ENCODE measurements around the gene C2orf49. TPM values are rescaled to one million over a fixed set of nuclear protein-coding genes. Genes with fewer than 3 reads are reported as not detected.

C2orf49 gene
- total RNA-seq, result 10 to 100 TPM; 19.4 to 20.0 TPM
- 8.4 TPM for polyA plus RNA-seq

DNA sequence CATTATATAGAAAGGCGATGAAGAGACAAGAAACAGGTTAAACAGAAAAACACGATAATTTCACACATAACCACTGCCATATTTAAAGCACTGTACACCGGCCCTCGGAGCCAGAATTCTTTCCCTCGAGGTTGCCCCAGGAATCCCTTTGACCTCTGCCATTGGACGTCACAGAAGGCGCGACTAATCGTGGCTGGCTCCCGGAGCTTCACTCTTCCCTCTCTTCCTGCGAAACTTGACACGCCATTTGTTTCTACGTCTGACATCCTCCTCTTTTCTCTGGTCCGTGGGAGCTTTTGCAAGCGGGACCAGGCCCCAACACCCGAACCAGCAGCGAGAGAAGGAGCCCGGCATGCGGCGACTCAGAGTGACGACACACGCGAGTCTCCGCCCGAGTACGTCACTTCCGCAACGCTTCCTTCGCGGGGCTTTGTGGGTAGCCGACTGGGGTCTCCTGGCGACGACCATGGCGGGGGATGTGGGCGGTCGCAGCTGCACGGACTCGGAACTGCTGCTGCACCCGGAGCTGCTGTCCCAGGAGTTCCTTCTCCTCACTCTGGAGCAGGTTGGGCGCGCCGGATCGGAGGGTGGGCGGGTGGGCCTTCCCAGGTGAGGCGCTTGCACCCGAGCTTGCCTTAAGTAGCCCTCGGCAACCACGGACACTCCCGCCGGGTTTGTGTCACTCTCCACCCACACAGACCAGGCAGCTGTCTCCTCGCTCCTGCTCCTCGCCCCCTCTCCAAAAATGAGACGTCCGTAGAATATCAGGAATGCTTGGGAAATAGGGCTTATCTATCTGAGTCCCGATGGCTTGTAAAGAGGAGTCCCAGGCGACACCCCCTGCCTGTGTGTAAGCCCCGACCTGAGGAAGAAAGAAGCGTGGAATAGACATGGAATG, at the start of gene C2orf49:
C2orf49 (plus strand) TSS at position 419 of the 898 bp plus-strand sequence; CDS start at position 467, 48 bp downstream.
- H3K36me3 ChIP-seq (ENCODE audit: insufficient read depth, low read length), result peaks cover 20% of the 10 kb centered on the region

DNA sequence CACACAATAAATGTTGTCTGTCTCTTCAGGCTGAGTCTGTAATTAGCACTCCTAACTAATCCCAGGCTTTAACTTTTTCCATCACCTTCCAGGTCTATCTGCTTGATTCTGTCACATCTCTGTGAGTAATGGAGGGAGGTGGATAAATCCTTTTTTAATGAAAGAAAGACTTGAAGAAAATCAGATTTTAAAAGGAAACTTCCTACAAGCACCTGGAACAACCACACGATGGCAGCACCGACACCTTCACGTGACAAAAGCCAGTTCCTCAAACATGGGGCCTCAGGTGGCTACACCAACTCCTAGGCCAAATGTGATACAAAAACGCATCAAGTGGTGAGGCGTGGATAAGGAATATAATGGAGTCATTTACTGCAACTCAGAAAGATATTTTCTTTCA, 49.6 kb upstream of the C2orf49 start:
- Histone ChIP-seq H3K4me1 (ENCODE audit: insufficient read depth, low read length) (no peaks in the 10 kb centered on the region), H3K9me3 (ENCODE audit: low read length) (no peaks in the 10 kb centered on the region), H3K27me3 (ENCODE audit: insufficient read depth, low read length, poor library complexity, severe bottlenecking) (no peaks in the 10 kb centered on the region), H3K27ac (ENCODE audit: low read depth, low read length) (no peak overlapping the region), H3K4me3 (ENCODE audit: low read length) (no peak overlapping the region), H3K36me3 (ENCODE audit: insufficient read depth, low read length) (peaks cover 22% of the 10 kb centered on the region)
- H3K36me3 Mint-ChIP-seq, result peaks cover 0 to 90% (median 24%) of the 10 kb centered on the region in 3 donors
- H3K27me3 Mint-ChIP-seq, result no peaks in the 10 kb centered on the region
- no peaks in the 10 kb centered on the region for H3K9me3 Mint-ChIP-seq
- ChIA-PET CTCF (interaction anchor here (0.9 kb wide), 1 partner anchor 35 kb away, joined by 3 read pairs; no protein-coding TSS in a partner anchor), POLR2A (no interaction called here)
- peaks cover 0 to 4% (median 2%) of the 10 kb centered on the region in 3 donors for H3K4me1 Mint-ChIP-seq
- no peak for DNase-seq
- peak overlapping the region in 1 of 8 donors; percentile 52 for H3K27ac Mint-ChIP-seq
- no peak overlapping the region for H3K4me3 Mint-ChIP-seq

More for the DNA sequence above, at the start of gene C2orf49:
- H3K27me3 Mint-ChIP-seq, result no peaks in the 10 kb centered on the region
- Histone ChIP-seq H3K9me3 (ENCODE audit: low read length) (no peaks in the 10 kb centered on the region), H3K4me3 (ENCODE audit: low read length) (peak within 1 kb of the TSS; percentile 98), H3K27ac (ENCODE audit: low read depth, low read length) (peak within 1 kb of the TSS; percentile 100), H3K27me3 (ENCODE audit: insufficient read depth, low read length, poor library complexity, severe bottlenecking) (no peaks in the 10 kb centered on the region), H3K4me1 (ENCODE audit: insufficient read depth, low read length) (peaks cover 21% of the 10 kb centered on the region)
- H3K9me3 Mint-ChIP-seq, result no peaks in the 10 kb centered on the region
- H3K4me1 Mint-ChIP-seq, result peaks cover 41 to 49% (median 44%) of the 10 kb centered on the region in 3 donors
- peak within 1 kb of the TSS; percentile 99 to 100 (median 100) for H3K27ac Mint-ChIP-seq
- CTCF ChIA-PET, result no interaction called here
- peaks cover 0 to 39% (median 7%) of the 10 kb centered on the region in 3 donors for H3K36me3 Mint-ChIP-seq
- POLR2A ChIA-PET, result interaction anchor here (2.5 kb wide), 1 partner anchor 8 kb away, joined by 10 read pairs; the partner anchor contains the start of gene TGFBRAP1
- peak; percentile 81 to 93 (median 90) for DNase-seq
- peak within 1 kb of the TSS; percentile 97 to 100 (median 98) for H3K4me3 Mint-ChIP-seq

GRCh38 chr2:105288133-105288532, 49.2 kb upstream of the C2orf49 start:
- H3K9me3 Mint-ChIP-seq, result no peaks in the 10 kb centered on the region
- H3K27me3 Mint-ChIP-seq, result no peaks in the 10 kb centered on the region

GRCh38 chr2:105290981-105291660, 46.2 kb upstream of the C2orf49 start:
- Histone ChIP-seq H3K9me3 (ENCODE audit: low read length) (no peaks in the 10 kb centered on the region), H3K4me3 (ENCODE audit: low read length) (no peak overlapping the region), H3K27ac (ENCODE audit: low read depth, low read length) (no peak overlapping the region), H3K4me1 (ENCODE audit: insufficient read depth, low read length) (no peaks in the 10 kb centered on the region), H3K27me3 (ENCODE audit: insufficient read depth, low read length, poor library complexity, severe bottlenecking) (no peaks in the 10 kb centered on the region), H3K36me3 (ENCODE audit: insufficient read depth, low read length) (peaks cover 26% of the 10 kb centered on the region)
- CTCF ChIA-PET, result no interaction called here
- no peak for DNase-seq
- peaks cover 0 to 5% (median 4%) of the 10 kb centered on the region in 3 donors for H3K4me1 Mint-ChIP-seq
- H3K36me3 Mint-ChIP-seq, result peaks cover 4 to 86% (median 23%) of the 10 kb centered on the region in 3 donors
- no peaks in the 10 kb centered on the region for H3K27me3 Mint-ChIP-seq
- no peak overlapping the region for H3K4me3 Mint-ChIP-seq
- no peaks in the 10 kb centered on the region for H3K9me3 Mint-ChIP-seq
- peak overlapping the region in 1 of 8 donors; percentile 47 for H3K27ac Mint-ChIP-seq
- POLR2A ChIA-PET, result no interaction called here

More at GRCh38 chr2:105288133-105288532, 49.2 kb upstream of the C2orf49 start:
- Histone ChIP-seq H3K27me3 (ENCODE audit: insufficient read depth, low read length, poor library complexity, severe bottlenecking) (no peaks in the 10 kb centered on the region), H3K4me1 (ENCODE audit: insufficient read depth, low read length) (no peaks in the 10 kb centered on the region), H3K9me3 (ENCODE audit: low read length) (no peaks in the 10 kb centered on the region), H3K27ac (ENCODE audit: low read depth, low read length) (no peak overlapping the region), H3K36me3 (ENCODE audit: insufficient read depth, low read length) (peaks cover 22% of the 10 kb centered on the region), H3K4me3 (ENCODE audit: low read length) (no peak overlapping the region)
- H3K4me3 Mint-ChIP-seq, result no peak overlapping the region
- peak overlapping the region in 1 of 8 donors; percentile 16 for H3K27ac Mint-ChIP-seq
- CTCF ChIA-PET, result interaction anchor here (0.9 kb wide), 1 partner anchor 34 kb away, joined by 3 read pairs; no protein-coding TSS in a partner anchor
- DNase-seq, result no peak
- peaks cover 0 to 90% (median 24%) of the 10 kb centered on the region in 3 donors for H3K36me3 Mint-ChIP-seq
- H3K4me1 Mint-ChIP-seq, result peaks cover 0 to 4% (median 2%) of the 10 kb centered on the region in 3 donors
- POLR2A ChIA-PET, result no interaction called here

DNA sequence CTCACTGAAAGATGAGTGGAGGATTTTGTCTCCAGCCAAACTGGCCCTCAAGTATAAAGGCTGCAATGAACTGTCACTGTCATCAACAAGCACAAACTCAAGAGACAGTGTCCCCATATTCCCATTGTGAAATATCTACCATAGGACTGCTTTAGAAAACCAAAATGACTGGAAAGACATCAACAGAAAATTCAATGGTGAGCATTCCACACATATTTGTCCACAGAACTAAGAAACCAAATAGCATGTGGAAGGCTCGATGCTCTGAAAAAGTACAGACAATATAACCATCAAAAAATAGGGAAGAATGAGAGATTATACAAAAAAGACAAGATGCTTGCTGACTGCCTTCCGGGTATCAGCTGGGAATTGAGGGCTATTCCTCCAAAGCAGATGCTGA, 45.4 kb upstream of the C2orf49 start:
- no peaks in the 10 kb centered on the region for H3K27me3 Mint-ChIP-seq
- H3K27me3 ChIP-seq (ENCODE audit: insufficient read depth, low read length, poor library complexity, severe bottlenecking), result no peaks in the 10 kb centered on the region
- no peaks in the 10 kb centered on the region for H3K4me1 ChIP-seq (ENCODE audit: insufficient read depth, low read length)
- H3K4me1 Mint-ChIP-seq, result peaks cover 0 to 5% (median 4%) of the 10 kb centered on the region in 3 donors
- CTCF ChIA-PET, result no interaction called here
- no peak for DNase-seq
- POLR2A ChIA-PET, result no interaction called here
- H3K4me3 Mint-ChIP-seq, result no peak overlapping the region
- peak overlapping the region in 1 of 8 donors; percentile 90 for H3K27ac Mint-ChIP-seq
- H3K4me3 ChIP-seq (ENCODE audit: low read length), result no peak overlapping the region
- H3K36me3 ChIP-seq (ENCODE audit: insufficient read depth, low read length), result peaks cover 28% of the 10 kb centered on the region
- H3K36me3 Mint-ChIP-seq, result peaks cover 5 to 83% (median 26%) of the 10 kb centered on the region in 3 donors
- H3K9me3 Mint-ChIP-seq, result no peaks in the 10 kb centered on the region
- H3K27ac ChIP-seq (ENCODE audit: low read depth, low read length), result no peak overlapping the region
- no peaks in the 10 kb centered on the region for H3K9me3 ChIP-seq (ENCODE audit: low read length)

DNA sequence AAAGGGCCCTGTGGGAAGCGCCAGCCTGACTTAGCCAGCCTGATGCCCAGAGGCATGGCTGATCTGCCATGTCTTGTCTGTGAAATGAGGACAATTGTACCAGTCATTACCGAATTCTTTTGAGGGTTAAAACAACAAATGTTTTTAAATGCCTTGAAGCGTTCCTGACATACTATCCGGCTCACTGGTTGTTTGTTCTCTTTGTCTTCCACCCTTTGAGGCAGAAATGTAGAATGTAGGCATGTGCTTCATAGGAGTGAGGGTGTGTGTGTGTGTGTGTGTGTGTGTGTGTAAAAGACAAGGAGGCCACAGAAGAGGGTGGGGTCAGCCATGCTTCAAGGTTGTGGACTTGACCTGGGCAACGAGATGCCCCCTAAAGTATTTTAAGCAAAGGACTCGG, 43.3 kb upstream of the C2orf49 start:
- ChIA-PET POLR2A (no interaction called here), CTCF (no interaction called here)
- DNase-seq, result no peak
- Histone ChIP-seq H3K27ac (ENCODE audit: low read depth, low read length) (no peak overlapping the region), H3K36me3 (ENCODE audit: insufficient read depth, low read length) (peaks cover 39% of the 10 kb centered on the region), H3K4me1 (ENCODE audit: insufficient read depth, low read length) (no peaks in the 10 kb centered on the region), H3K4me3 (ENCODE audit: low read length) (no peak overlapping the region), H3K9me3 (ENCODE audit: low read length) (no peaks in the 10 kb centered on the region), H3K27me3 (ENCODE audit: insufficient read depth, low read length, poor library complexity, severe bottlenecking) (no peaks in the 10 kb centered on the region)
- H3K27me3 Mint-ChIP-seq, result no peaks in the 10 kb centered on the region
- peaks cover 0 to 3% (median 2%) of the 10 kb centered on the region in 3 donors for H3K4me1 Mint-ChIP-seq
- H3K27ac Mint-ChIP-seq, result peak overlapping the region in 1 of 8 donors; percentile 10
- H3K36me3 Mint-ChIP-seq, result peaks cover 21 to 89% (median 29%) of the 10 kb centered on the region in 3 donors
- no peaks in the 10 kb centered on the region for H3K9me3 Mint-ChIP-seq
- no peak overlapping the region for H3K4me3 Mint-ChIP-seq

DNA sequence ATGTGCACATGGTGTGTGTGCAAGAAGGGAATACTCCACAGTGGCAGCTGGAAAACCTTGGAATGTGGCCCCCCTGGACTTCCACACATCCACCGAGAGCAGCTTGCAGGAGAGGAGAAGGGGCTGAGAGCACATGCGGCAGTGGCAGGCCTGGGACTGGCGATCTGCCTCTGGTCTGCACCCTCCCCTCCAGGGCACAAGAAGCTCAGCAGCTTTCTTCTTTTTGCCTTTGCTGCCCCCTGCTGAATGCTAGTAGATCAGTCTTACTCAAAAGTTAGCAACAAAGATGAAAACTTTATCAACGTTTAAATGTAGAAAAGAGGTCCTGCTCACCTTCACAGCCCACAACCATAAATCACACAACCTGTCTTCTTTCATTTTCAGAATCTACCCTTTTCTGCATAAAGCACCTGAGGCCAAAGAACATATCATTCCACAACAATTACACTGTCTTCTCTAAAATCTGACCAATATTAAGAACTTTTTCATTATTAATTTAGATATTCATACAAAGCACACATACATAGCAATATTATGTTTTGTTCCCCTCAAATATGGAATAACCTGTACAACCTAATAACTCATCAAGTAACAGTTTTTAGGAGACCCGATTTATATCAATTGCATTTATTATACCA, 42.4 kb upstream of the C2orf49 start:
- Mint-ChIP-seq H3K36me3 (peaks cover 21 to 83% (median 29%) of the 10 kb centered on the region in 3 donors), H3K4me1 (peaks cover 2 to 7% (median 6%) of the 10 kb centered on the region in 3 donors), H3K4me3 (no peak overlapping the region), H3K27ac (peak overlapping the region in 1 of 8 donors; percentile 38), H3K9me3 (no peaks in the 10 kb centered on the region), H3K27me3 (no peaks in the 10 kb centered on the region)
- no peaks in the 10 kb centered on the region for H3K9me3 ChIP-seq (ENCODE audit: low read length)
- H3K36me3 ChIP-seq (ENCODE audit: insufficient read depth, low read length), result peaks cover 39% of the 10 kb centered on the region
- no peaks in the 10 kb centered on the region for H3K27me3 ChIP-seq (ENCODE audit: insufficient read depth, low read length, poor library complexity, severe bottlenecking)
- POLR2A ChIA-PET, result no interaction called here
- no peak overlapping the region for H3K4me3 ChIP-seq (ENCODE audit: low read length)
- no peaks in the 10 kb centered on the region for H3K4me1 ChIP-seq (ENCODE audit: insufficient read depth, low read length)
- CTCF ChIA-PET, result no interaction called here
- no peak overlapping the region for H3K27ac ChIP-seq (ENCODE audit: low read depth, low read length)
- DNase-seq, result no peak

Measured in CD8-positive, alpha-beta memory T cell (primary cell).